ENCODE measurements around the gene ABLIM1. TPM values are rescaled to one million over a fixed set of nuclear protein-coding genes. Genes with fewer than 3 reads are reported as not detected.

Gene ABLIM1
- total RNA-seq, 1 experiment from 2014 or later: 89.4 TPM

DNA sequence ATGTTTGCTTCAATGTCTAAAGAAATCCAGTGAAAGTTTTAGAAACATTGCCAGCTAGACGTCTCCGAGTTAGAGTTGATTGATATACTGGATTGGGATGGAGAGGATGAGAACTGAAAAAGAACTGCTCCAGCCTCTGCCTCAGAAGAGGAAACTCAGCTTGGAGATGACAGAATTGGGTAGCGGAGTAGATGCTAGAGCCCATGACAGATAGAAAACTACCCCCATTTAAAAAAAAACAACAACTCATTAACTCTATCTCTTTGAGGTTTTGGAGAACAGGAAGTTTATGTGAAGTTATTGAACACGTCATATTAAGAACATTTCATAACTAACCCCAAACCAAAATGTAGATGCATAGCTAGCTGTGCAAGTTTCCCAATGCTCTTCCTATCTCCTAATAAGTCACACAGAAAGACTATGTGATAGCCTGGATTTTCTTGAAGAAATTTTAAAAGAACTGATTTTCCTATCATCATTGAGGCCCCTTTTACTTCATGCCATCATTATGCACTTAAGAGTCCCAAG is 225.4 kb downstream of the ABLIM1 start:
- CTCF ChIA-PET: no interaction called here
- Mint-ChIP-seq H3K36me3 (ENCODE audit: insufficient read depth, unreplicated experiment) (peaks cover 8% of the 10 kb centered on the region), H3K9me3 (ENCODE audit: low read depth, unreplicated experiment) (no peaks in the 10 kb centered on the region), H3K4me3 (ENCODE audit: low read depth, unreplicated experiment) (no peak overlapping the region), H3K27ac (ENCODE audit: unreplicated experiment) (no peak overlapping the region), H3K4me1 (ENCODE audit: low read depth, unreplicated experiment) (no peaks in the 10 kb centered on the region), H3K27me3 (ENCODE audit: unreplicated experiment) (no peaks in the 10 kb centered on the region)
- DNase-seq: no peak
- intact Hi-C loops (cut with micrococcal nuclease; ENCODE audit: unreplicated experiment): no loop called here
- BruUV-seq (replicated peaks): no TSS peak
- TF ChIP-seq, protein P1, sequence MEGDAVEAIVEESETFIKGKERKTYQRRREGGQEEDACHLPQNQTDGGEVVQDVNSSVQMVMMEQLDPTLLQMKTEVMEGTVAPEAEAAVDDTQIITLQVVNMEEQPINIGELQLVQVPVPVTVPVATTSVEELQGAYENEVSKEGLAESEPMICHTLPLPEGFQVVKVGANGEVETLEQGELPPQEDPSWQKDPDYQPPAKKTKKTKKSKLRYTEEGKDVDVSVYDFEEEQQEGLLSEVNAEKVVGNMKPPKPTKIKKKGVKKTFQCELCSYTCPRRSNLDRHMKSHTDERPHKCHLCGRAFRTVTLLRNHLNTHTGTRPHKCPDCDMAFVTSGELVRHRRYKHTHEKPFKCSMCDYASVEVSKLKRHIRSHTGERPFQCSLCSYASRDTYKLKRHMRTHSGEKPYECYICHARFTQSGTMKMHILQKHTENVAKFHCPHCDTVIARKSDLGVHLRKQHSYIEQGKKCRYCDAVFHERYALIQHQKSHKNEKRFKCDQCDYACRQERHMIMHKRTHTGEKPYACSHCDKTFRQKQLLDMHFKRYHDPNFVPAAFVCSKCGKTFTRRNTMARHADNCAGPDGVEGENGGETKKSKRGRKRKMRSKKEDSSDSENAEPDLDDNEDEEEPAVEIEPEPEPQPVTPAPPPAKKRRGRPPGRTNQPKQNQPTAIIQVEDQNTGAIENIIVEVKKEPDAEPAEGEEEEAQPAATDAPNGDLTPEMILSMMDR (IDR thresholded peaks at IDR 0.05; ENCODE audit: unreplicated experiment): no peak

DNA sequence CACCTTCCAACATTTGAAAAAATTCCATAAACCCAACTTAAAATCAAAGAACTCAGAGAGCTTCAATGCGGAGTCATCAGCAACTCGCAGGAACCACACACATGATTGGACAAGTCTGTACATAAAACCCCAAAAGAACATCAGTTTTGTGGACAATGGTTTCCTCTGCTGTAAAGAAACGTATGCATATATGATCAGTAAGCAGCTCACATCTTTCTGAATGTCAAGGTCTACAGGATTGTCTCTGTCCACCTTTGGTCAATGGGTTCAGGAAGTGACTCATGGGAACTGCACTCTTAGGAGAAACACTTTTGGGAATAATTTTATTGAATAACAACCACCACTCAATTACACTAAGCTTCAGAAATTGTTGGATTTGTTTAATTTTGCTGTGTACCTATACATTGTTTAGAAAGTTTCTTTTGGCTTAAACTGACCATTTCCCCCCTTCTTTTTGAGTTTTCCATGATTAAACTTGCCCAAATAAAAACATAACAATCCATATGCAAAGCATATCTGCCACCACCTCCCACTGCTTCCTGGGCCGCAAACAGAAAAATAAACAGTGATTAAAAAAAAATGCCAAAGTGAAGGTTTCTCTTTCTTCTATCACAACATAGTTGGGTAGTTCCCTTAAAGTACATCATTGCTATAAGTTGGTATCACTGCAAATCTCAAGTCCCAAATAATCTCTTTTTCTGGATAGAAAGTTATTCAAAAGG is 226.5 kb downstream of the ABLIM1 start:
- no peaks in the 10 kb centered on the region for H3K9me3 Mint-ChIP-seq (ENCODE audit: low read depth, unreplicated experiment)
- no peak for DNase-seq
- TSS peak; percentile 12 for BruUV-seq (replicated peaks)
- H3K27ac Mint-ChIP-seq (ENCODE audit: unreplicated experiment): no peak overlapping the region
- TF ChIP-seq, protein P1 (IDR thresholded peaks at IDR 0.05; ENCODE audit: unreplicated experiment): no peak
- no peaks in the 10 kb centered on the region for H3K27me3 Mint-ChIP-seq (ENCODE audit: unreplicated experiment)
- intact Hi-C loops (cut with micrococcal nuclease; ENCODE audit: unreplicated experiment): no loop called here
- CTCF ChIA-PET: no interaction called here
- H3K4me3 Mint-ChIP-seq (ENCODE audit: low read depth, unreplicated experiment): no peak overlapping the region
- peaks cover 5% of the 10 kb centered on the region for H3K36me3 Mint-ChIP-seq (ENCODE audit: insufficient read depth, unreplicated experiment)
- H3K4me1 Mint-ChIP-seq (ENCODE audit: low read depth, unreplicated experiment): no peaks in the 10 kb centered on the region

DNA sequence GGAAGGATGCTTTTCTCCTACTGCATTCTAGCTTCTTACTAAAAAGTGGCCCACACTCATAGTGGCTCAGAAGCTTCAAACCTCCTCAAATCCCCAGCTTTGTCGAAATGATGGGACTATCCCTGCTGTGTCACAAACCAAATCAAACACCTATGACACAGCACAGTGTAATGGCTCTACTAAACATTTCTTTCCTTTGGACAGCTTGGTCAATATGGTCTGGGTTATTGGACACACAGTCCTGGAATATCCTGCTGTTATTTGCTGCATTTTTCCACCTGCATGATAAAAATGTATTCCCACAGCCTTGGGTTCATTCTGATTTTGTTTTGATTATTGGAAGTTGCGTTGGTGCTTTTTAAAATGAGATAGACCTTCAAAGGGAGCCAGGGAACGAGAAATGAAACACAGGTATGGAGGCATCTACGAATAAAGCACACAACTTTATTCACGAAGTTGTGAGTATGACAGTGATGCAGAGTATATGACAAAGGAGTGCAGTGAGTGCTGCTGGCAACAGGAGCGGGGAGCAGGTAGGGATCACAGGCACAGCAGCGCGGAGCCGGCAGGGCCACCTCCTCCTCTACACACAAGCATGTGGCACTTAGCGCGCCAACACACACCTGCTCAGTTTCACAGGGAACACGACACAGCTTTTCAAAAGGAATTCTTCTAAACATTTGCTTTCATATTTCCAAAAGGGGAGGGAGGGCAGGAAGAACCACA is 227.2 kb downstream of the ABLIM1 start:
- TF ChIP-seq, protein P1 (IDR thresholded peaks at IDR 0.05; ENCODE audit: unreplicated experiment): no peak
- H3K4me1 Mint-ChIP-seq (ENCODE audit: low read depth, unreplicated experiment): no peaks in the 10 kb centered on the region
- CTCF ChIA-PET: interaction anchor here (1.1 kb wide), 1 partner anchor 14 kb away, joined by 3 read pairs; no protein-coding TSS in a partner anchor
- no peak for DNase-seq
- H3K27me3 Mint-ChIP-seq (ENCODE audit: unreplicated experiment): no peaks in the 10 kb centered on the region
- no TSS peak for BruUV-seq (replicated peaks)
- H3K36me3 Mint-ChIP-seq (ENCODE audit: insufficient read depth, unreplicated experiment): peaks cover 5% of the 10 kb centered on the region
- intact Hi-C loops (cut with micrococcal nuclease; ENCODE audit: unreplicated experiment): no loop called here
- H3K4me3 Mint-ChIP-seq (ENCODE audit: low read depth, unreplicated experiment): no peak overlapping the region
- H3K27ac Mint-ChIP-seq (ENCODE audit: unreplicated experiment): no peak overlapping the region
- H3K9me3 Mint-ChIP-seq (ENCODE audit: low read depth, unreplicated experiment): no peaks in the 10 kb centered on the region

DNA sequence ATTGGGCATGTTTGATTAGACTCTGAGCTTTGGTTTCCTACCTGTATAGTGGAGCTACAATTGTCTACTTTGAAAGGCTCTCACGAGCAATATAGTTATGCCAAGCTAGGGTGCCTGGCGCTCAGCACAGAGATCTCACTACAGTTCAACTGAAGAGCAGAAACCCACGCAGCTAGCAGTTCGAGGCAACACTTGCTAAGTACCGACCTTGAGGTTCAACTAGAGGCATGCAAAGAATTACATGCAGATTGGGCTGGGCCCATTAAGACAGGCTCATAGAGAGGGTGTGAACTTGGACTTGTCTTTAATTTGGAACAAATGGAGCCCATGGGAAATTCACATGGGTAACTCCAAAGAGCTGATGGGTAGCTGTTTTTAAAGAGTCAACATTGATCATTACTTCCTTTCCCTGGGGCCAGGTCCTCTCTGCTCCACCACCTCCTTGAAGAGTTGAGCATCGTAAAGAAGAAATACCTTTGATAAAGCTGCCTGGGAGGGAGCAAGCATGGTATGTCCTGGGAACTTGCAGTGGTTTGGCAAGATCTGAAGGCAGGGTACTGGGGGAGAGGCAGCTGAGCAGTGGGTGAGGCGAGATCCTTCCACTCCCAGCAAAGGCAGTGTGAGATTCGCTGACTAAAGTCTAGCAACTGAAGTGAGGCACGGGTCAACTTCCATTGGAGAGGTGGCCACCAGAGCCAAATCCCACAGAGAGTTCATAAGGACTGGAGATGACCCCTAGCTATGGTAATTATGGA is 228.3 kb downstream of the ABLIM1 start:
- H3K4me1 Mint-ChIP-seq (ENCODE audit: low read depth, unreplicated experiment): no peaks in the 10 kb centered on the region
- no peaks in the 10 kb centered on the region for H3K9me3 Mint-ChIP-seq (ENCODE audit: low read depth, unreplicated experiment)
- intact Hi-C loops (cut with micrococcal nuclease; ENCODE audit: unreplicated experiment): no loop called here
- no peak for DNase-seq
- peaks cover 5% of the 10 kb centered on the region for H3K36me3 Mint-ChIP-seq (ENCODE audit: insufficient read depth, unreplicated experiment)
- TF ChIP-seq, protein P1 (IDR thresholded peaks at IDR 0.05; ENCODE audit: unreplicated experiment): no peak
- no peak overlapping the region for H3K4me3 Mint-ChIP-seq (ENCODE audit: low read depth, unreplicated experiment)
- H3K27me3 Mint-ChIP-seq (ENCODE audit: unreplicated experiment): no peaks in the 10 kb centered on the region
- no TSS peak for BruUV-seq (replicated peaks)
- H3K27ac Mint-ChIP-seq (ENCODE audit: unreplicated experiment): no peak overlapping the region
- CTCF ChIA-PET: interaction anchor here (1.1 kb wide), 1 partner anchor 13 kb away, joined by 3 read pairs; no protein-coding TSS in a partner anchor
